ENCODE measurements around the gene TMBIM1.
A peak's percentile ranks its signal among the peaks of the same experiment; 100 is the strongest.

Gene TMBIM1

DNA sequence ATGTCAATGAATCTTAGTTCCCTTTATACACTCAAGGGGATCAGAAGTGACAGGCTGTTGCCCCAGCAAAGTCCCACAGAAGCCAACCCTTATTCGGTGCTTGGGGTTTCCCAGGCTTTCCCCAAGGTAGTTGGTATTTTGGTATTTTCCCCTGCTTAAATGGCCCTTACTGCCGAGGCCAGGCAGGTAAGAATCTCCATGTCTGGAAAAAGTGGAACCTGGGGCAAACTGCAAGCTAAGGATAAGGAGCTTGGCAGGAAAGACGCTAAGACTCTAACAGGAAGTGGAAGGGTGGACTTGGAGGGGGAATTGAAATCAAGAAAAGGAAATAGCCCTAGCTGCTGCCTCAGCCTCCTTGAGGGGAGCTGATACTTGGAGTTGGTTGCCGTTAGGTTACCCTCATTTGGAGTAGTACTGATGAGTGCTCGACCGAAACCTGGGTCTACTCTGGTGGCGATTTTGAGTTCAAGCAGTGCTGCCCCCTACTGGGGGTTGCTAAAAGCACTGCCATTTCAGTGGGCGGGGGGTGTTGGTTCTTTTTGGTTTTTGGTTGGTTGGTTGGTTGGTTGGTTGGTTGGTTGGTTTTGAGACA is 34.8 kb downstream of the TMBIM1 start:
- DNase-seq (ENCODE audit: low read depth in 2 of 2): peak; percentile 38 to 66

DNA sequence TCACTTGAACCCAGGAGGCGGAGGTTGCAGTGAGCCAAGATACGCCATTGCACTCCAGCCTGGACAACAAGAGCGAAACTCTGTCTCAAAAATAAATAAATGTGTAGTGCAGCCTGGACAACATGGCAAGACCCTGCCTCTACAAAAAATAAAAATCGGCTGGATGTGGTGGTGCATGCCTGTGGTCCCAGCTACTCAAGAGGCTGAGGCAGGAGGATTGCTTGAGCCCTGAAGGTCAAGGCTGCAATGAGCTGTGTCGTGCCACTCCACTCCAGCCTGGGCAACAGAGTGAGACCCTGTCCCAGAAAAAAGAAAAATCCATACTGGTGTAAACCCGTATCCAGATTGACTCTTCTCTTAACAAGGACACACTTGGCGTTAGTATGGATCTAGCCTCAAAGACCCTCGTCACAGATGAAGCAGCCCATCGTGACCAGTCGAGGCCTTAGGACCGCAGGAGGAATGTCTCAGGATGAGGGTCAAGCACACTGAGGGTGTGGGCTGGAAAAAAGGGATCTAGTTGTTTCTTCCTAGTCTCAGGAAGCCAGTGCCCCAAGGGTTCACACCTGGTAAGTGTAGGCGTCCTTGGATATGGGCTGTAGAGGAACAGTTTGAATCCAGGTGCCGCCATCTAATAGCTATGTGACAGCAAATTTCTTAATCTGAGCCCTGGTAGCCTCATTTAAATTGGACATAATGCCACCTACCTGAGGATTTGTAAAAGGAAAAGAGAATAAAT is 35.5 kb downstream of the TMBIM1 start:
- DNase-seq (ENCODE audit: low read depth in 2 of 2): no peak

DNA sequence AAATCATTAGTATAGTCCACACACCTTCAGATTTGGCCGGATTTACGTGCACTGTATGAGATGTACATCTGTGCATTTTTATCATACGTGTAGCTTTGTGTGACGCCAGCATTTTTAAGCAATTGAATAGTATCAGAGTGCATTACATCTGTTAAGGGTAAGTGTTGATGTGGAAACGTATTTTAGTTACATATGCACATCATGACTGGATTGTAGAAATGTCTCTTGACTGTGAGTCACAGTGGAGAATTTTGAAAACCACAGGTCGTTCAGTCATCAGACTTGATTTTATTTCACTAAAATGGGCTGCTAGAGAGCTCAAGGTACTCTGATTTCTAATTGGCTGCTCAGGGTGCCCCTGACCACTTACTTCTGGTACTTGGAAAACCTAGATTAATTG is 36.9 kb downstream of the TMBIM1 start:
- no peak for DNase-seq (ENCODE audit: low read depth in 2 of 2)

DNA sequence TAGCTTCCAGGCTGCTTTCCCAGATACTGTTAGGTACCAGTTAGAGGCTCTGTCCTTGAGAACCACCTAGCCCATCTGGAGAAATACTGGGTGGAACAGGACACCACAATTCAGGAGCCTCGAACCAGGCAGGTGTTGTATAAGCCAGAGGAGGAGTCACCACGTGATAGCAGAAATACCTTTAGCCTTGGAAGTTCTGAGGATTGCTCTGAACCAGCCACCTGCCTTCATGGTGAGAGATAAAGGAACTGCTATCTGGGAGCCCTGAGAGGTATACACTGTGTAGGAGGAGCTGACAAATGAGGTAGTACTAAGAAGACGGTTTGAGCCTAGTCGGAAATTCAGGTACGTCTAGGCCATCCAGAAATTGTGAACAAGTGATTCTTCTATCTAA is 39.1 kb downstream of the TMBIM1 start:
- DNase-seq (ENCODE audit: low read depth in 2 of 2): no peak

DNA sequence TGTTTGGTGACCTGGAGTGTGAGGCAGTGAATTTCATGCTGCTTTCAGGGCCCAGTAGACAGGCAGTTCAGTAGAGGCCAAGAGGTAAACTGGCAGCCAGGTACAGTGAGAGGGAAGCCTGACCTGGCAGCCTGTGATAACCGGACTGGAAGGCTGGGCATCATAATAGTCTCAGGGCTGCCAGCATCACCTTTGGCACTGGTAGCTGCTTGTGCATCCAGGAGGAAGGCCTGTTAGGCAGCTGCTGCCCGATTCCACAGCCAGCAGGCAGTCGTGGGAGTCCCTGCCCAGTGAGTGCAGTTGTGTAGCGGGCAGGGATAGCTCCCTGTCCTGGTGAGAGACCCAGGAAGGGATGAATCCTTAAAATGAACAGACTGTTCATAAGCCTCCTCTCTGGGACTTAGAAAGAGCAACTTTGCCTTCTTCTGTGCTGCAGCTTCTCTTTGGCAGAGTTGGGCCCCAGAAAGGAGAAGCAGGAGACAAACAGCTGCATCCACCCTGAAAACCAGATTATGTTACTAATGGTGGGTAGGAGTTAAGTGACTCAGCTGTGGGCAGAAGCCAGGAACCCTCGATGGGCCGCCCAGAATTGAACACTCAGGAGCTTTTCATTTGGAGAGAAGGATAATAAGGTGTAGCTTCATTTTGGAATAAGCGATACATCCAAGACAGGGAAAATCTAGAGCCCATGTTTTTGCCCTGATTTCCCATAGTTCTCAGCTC is 39.6 kb downstream of the TMBIM1 start:
- DNase-seq (ENCODE audit: low read depth in 2 of 2): no peak

DNA sequence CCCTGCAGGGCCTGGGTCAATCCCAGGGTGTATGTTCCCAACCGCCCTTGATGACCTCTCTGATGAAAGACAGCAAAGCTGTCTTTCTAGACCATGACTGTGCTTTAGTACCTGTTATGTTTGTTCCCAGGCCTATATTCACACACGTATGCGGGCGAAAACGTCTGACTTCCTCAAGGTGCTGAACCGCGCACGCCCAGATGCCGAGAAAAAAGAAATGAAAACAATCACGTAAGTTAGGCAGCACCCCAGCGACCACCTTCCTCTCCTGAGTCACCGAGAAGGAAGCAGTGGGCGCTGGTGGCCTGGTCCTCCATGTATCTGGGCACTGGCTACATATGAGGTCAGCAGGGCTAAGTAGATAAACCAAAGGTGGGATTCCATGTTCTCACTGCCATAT is 42.6 kb downstream of the TMBIM1 start:
- no peak for DNase-seq (ENCODE audit: low read depth in 2 of 2)

DNA sequence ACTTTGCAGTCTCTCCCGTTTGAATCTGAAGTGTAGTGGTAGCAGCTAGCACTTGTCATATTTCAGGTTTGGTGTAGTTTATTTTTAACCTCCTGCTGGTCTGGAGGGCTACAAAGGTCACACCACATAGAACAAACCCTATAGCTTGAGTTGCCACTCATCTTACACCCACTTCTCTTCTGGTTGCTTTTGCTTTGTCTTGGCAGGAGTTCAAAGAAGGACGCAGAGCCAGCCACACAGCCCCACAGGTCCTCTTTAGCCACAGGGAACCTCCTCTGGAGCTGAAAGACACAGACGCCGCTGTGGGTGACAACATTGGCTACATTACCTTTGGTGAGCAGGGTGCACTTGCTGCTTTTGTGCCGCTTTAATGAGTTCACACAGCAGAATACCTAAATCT is 47.1 kb downstream of the TMBIM1 start:
- DNase-seq (ENCODE audit: low read depth in 2 of 2): no peak

DNA sequence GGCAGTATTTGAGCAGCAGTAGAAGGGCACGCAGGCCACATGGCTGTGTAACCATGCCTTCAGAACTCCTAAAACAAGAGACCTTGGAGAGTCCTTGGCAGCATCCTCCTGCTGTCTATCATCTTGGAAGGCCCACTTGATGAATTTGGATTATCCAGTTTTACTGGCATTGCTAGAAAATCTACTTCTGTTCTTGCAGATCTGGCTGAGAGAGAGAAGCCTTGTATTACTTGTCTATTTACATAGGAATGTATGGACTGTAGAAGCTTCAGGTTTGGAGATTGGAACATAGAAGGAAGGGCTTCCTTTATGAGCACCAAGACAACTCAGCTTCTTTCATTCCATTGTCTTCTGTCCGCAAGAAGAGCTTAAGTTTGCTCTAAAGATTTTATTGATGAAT is 47.6 kb downstream of the TMBIM1 start:
- DNase-seq (ENCODE audit: low read depth in 2 of 2): no peak

DNA sequence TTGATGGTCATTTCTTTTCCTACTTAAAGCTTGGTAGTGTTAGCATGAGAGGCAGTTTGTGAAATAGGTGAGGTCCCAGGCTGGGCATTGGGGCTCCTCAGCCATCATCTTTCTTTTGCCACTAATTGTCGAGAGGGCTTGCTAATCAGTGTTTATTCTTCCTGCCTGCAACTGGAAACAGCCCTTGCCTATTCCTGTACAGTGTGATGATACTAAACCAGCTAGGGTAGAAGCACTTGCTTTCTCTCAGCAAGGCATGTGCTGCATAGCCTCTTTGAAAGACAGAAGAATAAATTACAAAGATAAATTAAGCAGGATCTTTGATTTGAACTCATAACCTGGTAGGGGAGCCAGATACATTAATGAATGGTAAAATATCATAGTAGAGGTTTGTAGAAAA is 48.1 kb downstream of the TMBIM1 start:
- no peak for DNase-seq (ENCODE audit: low read depth in 2 of 2)

DNA sequence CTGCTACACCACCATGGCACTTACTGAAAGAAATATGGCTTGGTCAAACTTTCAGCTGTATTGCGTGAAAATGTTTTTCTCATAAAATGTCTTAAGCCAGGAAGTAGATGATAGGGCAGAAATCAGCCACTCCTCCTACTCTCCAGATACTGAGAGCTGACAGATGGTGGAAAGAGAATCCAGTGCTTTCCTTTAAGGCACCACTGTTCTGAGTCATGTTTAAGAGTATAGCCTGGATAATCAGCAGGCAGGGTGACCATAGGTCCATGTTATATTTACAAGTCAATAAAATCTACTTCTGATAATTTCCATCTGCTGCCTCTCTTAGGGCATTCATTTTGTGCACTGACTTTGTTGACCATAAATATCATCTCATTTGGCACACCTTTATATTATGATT is 53.4 kb downstream of the TMBIM1 start:
- DNase-seq (ENCODE audit: low read depth in 2 of 2): no peak

DNA sequence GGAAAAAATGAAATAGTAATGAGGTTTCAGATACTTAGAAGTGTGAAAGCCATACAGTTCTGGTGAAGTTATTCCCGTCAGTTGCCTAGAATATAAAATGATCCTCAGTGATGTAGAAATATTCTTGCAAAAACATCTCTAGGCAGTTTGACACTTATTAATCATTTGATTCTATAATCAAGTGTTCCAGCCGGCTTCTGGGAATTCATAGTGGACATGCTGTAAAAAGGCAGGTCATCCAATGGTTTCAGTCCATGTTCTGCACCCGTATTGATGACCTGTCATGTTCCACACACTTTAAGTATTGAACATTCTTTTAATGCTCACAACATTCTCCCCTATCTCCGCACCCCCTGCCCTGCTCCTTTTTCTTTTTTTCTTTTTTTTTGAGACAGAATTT is 55.5 kb downstream of the TMBIM1 start:
- no peak for DNase-seq (ENCODE audit: low read depth in 2 of 2)

DNA sequence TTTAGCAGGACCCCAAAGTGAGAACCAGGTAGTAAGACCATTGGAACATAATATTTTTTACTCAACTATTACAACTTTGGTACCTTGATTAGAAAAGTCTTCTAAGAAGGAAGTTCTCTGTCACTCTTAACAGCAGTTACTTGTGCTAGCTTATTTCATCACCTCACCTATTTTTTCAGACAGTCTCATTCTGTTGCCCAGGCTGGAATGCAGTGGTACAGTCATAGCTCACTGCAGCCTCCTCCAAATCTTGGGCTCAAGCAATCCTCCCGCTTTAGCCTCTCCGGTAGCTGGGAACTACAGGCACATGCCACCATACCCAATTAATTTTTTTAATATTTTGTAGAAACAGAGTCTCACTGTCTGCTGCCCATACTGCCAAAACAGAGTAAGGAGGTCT is 57.3 kb downstream of the TMBIM1 start:
- no peak for DNase-seq (ENCODE audit: low read depth in 2 of 2)

DNA sequence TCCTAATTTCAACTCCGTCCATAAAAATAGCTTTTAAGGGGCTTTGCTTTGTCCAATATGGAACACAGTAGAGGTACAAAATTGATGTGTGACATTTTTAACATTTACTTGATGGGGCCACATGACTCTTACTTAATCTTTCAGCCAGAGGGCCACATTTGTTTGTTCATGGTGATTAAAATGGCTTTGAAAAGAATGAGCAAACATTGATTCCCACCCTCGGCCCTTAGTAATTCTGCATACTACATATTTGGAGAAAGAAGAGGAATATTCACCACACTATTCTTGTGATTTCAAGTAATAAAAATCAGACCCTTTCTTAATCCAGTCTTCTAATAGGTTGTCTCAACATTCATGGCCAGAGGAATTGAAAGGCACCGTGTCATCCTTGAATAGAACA is 57.8 kb downstream of the TMBIM1 start:
- no peak for DNase-seq (ENCODE audit: low read depth in 2 of 2)

DNA sequence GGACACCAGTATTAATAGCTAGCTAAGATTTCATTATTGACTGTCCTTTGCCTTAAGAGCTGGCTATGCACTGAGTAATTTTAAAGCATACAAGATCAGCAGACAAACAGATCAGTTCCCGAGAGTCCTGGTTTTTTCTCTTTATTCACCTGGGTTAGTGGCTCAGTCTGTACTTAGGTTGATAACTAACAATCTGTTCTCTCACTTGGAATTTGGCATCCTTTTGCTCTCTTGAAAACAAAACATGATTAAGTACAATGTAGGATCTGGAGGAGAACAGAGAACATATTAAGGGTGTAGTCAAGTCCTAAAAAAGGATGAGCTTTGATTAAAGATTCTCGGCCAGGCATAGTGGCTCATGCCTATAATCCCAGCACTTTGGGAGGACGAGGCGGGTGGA is 58.8 kb downstream of the TMBIM1 start:
- DNase-seq (ENCODE audit: low read depth in 2 of 2): no peak

DNA sequence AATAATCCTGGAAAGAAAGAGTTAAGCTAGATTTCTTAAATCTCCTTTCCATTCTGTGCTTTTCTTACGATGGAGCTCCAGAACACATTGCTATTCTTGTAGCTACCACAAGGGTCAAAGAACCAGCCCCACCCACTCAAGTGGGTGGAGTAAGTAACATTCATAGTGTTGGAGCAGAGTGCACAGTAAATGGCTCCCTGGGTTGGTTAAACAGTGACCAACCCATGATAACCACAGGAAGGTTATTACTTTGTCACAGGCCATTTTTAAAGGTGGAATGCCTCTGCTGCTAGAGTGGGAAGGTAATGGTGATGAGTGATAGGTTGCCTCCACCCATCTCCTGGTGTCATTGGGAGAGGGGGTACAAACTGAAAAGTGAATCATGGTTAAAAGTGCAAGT is 61.4 kb downstream of the TMBIM1 start:
- no peak for DNase-seq (ENCODE audit: low read depth in 2 of 2)

DNA sequence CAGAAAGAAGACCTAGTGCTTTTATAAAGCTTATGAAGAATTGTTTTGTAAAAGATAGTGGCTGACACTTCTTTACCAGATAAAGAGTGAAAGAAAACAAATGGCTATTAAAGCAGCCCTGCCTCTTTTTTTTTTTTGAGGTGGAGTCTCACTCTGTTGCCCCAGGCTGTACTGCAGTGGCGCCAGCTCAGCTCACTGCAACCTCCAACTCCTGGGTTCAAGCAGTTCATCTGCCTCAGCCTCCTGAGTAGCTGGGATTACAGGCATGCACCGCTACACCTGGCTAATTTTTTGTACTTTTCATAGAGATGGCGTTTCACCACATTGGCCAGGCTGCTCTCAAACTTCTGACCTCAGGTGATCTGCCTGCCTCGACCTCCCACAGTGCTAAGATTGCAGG is 62.5 kb downstream of the TMBIM1 start:
- no peak for DNase-seq (ENCODE audit: low read depth in 2 of 2)

DNA sequence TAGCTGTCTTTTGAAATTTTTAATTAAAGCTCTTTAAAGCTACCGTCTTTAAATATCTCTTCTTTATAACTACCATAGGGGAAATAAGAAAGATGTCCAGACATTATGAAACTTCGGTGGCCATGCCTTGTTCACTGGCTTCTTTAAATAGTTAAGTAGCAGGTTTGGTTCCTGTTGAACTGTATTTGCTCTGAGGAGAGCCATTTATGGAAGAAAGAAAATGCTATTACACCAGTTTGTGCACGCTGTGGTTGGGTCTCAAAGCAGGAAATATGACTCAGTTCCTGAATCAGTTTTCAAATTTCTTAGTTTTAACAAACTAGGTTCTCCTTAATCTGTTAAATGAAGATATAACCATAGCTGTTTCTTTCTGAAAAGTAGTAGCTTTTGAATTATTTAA is 63.1 kb downstream of the TMBIM1 start:
- peak in 1 of 2 donors; percentile 20 for DNase-seq (ENCODE audit: low read depth in 2 of 2)

DNA sequence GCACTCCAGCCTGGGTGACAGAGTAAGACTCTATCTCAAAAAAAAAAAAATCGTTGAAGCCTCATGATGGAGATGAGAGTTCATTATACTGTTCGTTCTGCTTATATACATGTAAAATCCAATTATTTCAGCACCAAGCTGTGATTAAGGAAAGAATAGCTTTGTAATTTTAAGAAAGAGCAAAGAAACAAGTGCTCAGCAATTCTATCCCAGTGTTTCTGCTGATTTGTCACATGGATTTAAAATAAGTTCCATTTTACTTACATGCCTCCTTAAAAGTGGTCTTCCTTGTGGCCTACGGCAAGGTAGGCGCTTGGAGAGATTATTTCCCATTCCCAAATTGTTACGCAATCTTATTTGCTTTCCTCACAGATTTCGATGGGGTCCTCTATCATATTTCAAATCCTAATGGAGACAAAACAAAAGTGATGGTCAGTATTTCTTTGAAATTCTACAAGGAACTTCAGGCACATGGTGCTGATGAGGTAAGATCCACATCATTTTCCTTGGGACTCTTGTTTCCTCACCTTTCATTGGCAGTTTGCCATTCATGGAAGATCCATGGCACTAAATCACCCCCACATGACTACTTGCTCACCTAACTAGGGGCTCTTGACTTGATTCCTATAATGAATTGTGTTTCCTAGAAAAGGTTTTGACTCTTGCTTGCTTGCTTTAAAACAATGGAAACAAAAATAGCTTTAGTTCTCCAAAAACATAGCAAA is 63.8 kb downstream of the TMBIM1 start:
- DNase-seq (ENCODE audit: low read depth in 2 of 2): no peak

DNA sequence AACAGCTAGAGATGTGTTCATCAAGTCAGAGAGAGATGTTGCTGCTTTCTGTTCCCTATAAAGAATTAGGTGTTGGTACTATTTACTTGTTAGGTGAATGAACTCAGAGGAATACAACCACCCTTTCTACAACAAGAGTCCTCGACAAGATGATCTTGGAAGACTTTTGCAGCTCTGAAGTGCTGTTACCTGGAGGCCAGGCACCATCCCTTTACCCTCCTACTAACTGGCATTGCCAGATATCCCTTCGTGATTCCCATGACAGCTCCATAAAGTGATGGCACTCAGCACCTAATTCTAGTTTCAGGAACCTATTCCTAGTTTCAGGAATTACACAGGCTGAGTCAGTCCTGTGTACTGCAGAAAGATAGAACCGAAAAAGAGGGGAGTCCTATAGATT is 65.4 kb downstream of the TMBIM1 start:
- DNase-seq (ENCODE audit: low read depth in 2 of 2): no peak

Measured in stimulated activated CD4-positive, alpha-beta T cell treated with anti-CD3 and anti-CD28 coated beads, Interleukin-1b, Interleukin-23, amount 100 ng/mL, for 4 hours (primary cell).